Measurements from ENCODE around the gene SMG5. TPM values are rescaled to one million over a fixed set of nuclear protein-coding genes. Genes with fewer than 3 reads are reported as not detected.

Gene SMG5
- total RNA-seq, 2 experiments from 2014 or later: 87.9 to 88.9 TPM

DNA sequence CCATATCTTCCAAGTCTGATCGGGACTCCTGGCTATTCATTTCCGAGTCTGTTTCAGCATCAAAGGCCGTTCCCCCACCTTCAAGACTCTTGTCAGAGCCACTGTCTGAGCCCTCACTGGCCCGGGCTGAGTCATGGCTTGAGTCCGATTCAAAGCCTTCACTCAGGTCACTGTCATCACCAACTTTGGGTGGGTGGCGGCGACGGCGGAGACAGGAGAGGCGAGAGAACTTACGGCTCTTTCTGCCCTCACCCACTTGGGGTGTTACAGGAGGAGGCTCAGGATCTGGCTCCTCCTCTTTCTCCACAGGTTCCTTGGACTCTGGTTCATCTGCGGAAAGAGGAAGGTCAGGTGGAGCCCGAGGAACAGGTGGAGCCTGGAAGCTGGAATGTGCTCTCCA, 16.6 kb downstream of the SMG5 start:
- TF ChIP-seq, protein P1, sequence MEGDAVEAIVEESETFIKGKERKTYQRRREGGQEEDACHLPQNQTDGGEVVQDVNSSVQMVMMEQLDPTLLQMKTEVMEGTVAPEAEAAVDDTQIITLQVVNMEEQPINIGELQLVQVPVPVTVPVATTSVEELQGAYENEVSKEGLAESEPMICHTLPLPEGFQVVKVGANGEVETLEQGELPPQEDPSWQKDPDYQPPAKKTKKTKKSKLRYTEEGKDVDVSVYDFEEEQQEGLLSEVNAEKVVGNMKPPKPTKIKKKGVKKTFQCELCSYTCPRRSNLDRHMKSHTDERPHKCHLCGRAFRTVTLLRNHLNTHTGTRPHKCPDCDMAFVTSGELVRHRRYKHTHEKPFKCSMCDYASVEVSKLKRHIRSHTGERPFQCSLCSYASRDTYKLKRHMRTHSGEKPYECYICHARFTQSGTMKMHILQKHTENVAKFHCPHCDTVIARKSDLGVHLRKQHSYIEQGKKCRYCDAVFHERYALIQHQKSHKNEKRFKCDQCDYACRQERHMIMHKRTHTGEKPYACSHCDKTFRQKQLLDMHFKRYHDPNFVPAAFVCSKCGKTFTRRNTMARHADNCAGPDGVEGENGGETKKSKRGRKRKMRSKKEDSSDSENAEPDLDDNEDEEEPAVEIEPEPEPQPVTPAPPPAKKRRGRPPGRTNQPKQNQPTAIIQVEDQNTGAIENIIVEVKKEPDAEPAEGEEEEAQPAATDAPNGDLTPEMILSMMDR (conservative IDR thresholded peaks at IDR 0.05; ENCODE audit: low read length): no peak
- no peak for TF ChIP-seq EZH2phosphoT487 (IDR thresholded peaks at IDR 0.05; ENCODE audit: borderline replicate concordance, low read depth, low read length)
- ChIA-PET CTCF (ENCODE audit: unreplicated experiment) (no interaction called here), POLR2A (no interaction called here)
- no TSS peak for BruUV-seq (replicated peaks)
- Histone ChIP-seq H3K79me2 (ENCODE audit: insufficient read depth, low read depth, low read length) (no peaks in the 10 kb centered on the region), H3K36me3 (ENCODE audit: insufficient read depth, low read length) (peaks cover 91% of the 10 kb centered on the region), H3K4me3 (ENCODE audit: low read depth, low read length, poor library complexity, severe bottlenecking) (no peak overlapping the region), H4K20me1 (ENCODE audit: insufficient read depth, low read length) (no peaks in the 10 kb centered on the region), H3K27ac (ENCODE audit: low read depth, low read length, poor library complexity, severe bottlenecking) (no peak overlapping the region), H3K4me1 (ENCODE audit: insufficient read depth, low read length, poor library complexity, severe bottlenecking) (no peaks in the 10 kb centered on the region), H3K9me3 (ENCODE audit: low read length) (no peaks in the 10 kb centered on the region), H2AFZ (ENCODE audit: low read length) (no peak overlapping the region), H3K9me2 (ENCODE audit: insufficient read depth, low read length) (no peaks in the 10 kb centered on the region), H3K4me2 (ENCODE audit: low read length) (no peak overlapping the region)
- intact Hi-C loops (cut with micrococcal nuclease; ENCODE audit: unreplicated experiment): no loop called here
- no peak for DNase-seq (ENCODE audit: low spot score)

GRCh38 chr1:156263288-156263655, 19.4 kb downstream of the SMG5 start:
- H3K27ac ChIP-seq (ENCODE audit: low read depth, low read length, poor library complexity, severe bottlenecking): no peak overlapping the region
- ChIA-PET POLR2A (no interaction called here), CTCF (ENCODE audit: unreplicated experiment) (no interaction called here)
- H3K4me3 ChIP-seq (ENCODE audit: low read depth, low read length, poor library complexity, severe bottlenecking): no peak overlapping the region
- H2AFZ ChIP-seq (ENCODE audit: low read length): no peak overlapping the region
- H3K36me3 ChIP-seq (ENCODE audit: insufficient read depth, low read length): peaks cover 94% of the 10 kb centered on the region
- BruUV-seq (replicated peaks): no TSS peak
- H3K79me2 ChIP-seq (ENCODE audit: insufficient read depth, low read depth, low read length): no peaks in the 10 kb centered on the region
- no peak overlapping the region for H3K4me2 ChIP-seq (ENCODE audit: low read length)
- TF ChIP-seq, protein P1 (conservative IDR thresholded peaks at IDR 0.05; ENCODE audit: low read length): no peak
- no peak for TF ChIP-seq EZH2phosphoT487 (IDR thresholded peaks at IDR 0.05; ENCODE audit: borderline replicate concordance, low read depth, low read length)
- intact Hi-C loops (cut with micrococcal nuclease; ENCODE audit: unreplicated experiment): no loop called here
- DNase-seq (ENCODE audit: low spot score): no peak
- no peaks in the 10 kb centered on the region for H3K9me2 ChIP-seq (ENCODE audit: insufficient read depth, low read length)
- H3K4me1 ChIP-seq (ENCODE audit: insufficient read depth, low read length, poor library complexity, severe bottlenecking): no peaks in the 10 kb centered on the region
- H3K9me3 ChIP-seq (ENCODE audit: low read length): no peaks in the 10 kb centered on the region
- no peaks in the 10 kb centered on the region for H4K20me1 ChIP-seq (ENCODE audit: insufficient read depth, low read length)

DNA sequence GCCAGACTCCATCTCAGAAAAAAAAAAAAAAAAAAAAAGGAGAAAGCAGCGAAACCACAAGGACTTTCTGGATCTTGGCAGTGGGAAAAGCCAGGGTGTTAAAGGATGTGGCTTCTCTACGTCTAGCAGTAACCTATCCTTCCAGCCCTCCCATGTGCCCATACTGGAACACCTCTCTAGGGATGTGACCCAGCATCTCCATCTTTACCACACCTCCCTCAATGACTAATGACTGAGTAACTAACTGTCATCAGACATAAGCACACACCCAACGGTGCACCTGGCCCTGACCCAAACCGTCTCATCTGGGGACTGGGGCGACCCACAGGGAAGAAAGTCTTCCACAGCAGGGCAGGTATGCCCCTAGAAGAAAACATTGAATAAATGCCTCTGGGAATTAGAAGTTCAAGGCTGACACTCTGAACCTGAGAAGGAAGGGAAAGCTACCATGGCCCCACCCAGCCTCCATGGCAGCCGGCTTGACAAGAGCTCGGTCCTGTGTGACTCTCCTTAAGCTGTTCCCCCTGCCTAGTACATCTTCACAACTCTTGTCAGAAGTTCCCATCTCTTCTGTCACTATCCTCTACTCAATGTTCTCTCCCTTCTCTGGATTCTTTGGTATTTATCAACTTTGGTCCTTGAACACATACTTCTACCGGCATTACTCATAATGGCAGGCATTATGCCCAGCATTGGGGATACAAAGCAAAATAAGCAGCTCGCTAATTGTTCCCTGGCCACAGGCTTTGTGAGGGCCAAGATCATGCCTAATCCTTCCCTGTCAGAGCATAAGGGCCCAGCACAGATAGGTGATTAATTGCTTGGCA, 20.0 kb downstream of the SMG5 start:
- intact Hi-C loops (cut with micrococcal nuclease; ENCODE audit: unreplicated experiment): no loop called here
- Histone ChIP-seq H3K79me2 (ENCODE audit: insufficient read depth, low read depth, low read length) (no peaks in the 10 kb centered on the region), H3K27ac (ENCODE audit: low read depth, low read length, poor library complexity, severe bottlenecking) (no peak overlapping the region), H3K9me2 (ENCODE audit: insufficient read depth, low read length) (no peaks in the 10 kb centered on the region), H4K20me1 (ENCODE audit: insufficient read depth, low read length) (no peaks in the 10 kb centered on the region), H3K9me3 (ENCODE audit: low read length) (no peaks in the 10 kb centered on the region), H2AFZ (ENCODE audit: low read length) (no peak overlapping the region), H3K4me1 (ENCODE audit: insufficient read depth, low read length, poor library complexity, severe bottlenecking) (no peaks in the 10 kb centered on the region), H3K4me2 (ENCODE audit: low read length) (no peak overlapping the region), H3K36me3 (ENCODE audit: insufficient read depth, low read length) (peaks cover 94% of the 10 kb centered on the region), H3K4me3 (ENCODE audit: low read depth, low read length, poor library complexity, severe bottlenecking) (no peak overlapping the region)
- BruUV-seq (replicated peaks): no TSS peak
- ChIA-PET POLR2A (interaction anchor here (1.2 kb wide), 1 partner anchor 10 kb away, joined by 4 read pairs; no protein-coding TSS in a partner anchor), CTCF (ENCODE audit: unreplicated experiment) (no interaction called here)
- no peak for TF ChIP-seq EZH2phosphoT487 (IDR thresholded peaks at IDR 0.05; ENCODE audit: borderline replicate concordance, low read depth, low read length)
- TF ChIP-seq, protein P1 (conservative IDR thresholded peaks at IDR 0.05; ENCODE audit: low read length): no peak
- no peak for DNase-seq (ENCODE audit: low spot score)
